Measurements from ENCODE around the gene ZNF587.

GRCh38 chr19:57813919-57814504, 35.6 kb upstream of the ZNF587 start:
- TF ChIP-seq CTCF (conservative IDR thresholded peaks at IDR 0.05; ENCODE audit: low read depth, low read length) (no peak), EZH2 (IDR thresholded peaks at IDR 0.05; ENCODE audit: low read length, unreplicated experiment) (no peak)
